Measurements from ENCODE around the gene NELFA. TPM values are rescaled to one million over a fixed set of nuclear protein-coding genes. Genes with fewer than 3 reads are reported as not detected.

Gene NELFA
- total RNA-seq, 1 experiment from 2014 or later = 34.5 TPM

GRCh38 chr4:1975880-1976279, 32.9 kb downstream of the NELFA start:
- DNase-seq (ENCODE audit: low read depth) = no peak
- in situ Hi-C loops (cut with HindIII; ENCODE audit: low pct_unique_long_range_greater_than_20kb, low sequenced_read_pairs) = no loop called here

- DNase-seq (ENCODE audit: low read depth) = no peak
- in situ Hi-C loops (cut with HindIII; ENCODE audit: low pct_unique_long_range_greater_than_20kb, low sequenced_read_pairs) = no loop called here
Observed at GRCh38 chr4:1975391-1975801, 33.4 kb downstream of the NELFA start.

GRCh38 chr4:1974840-1975239, 33.9 kb downstream of the NELFA start:
- DNase-seq (ENCODE audit: low read depth) = no peak
- in situ Hi-C loops (cut with HindIII; ENCODE audit: low pct_unique_long_range_greater_than_20kb, low sequenced_read_pairs) = no loop called here

GRCh38 chr4:1973661-1974060, 35.1 kb downstream of the NELFA start:
- in situ Hi-C loops (cut with HindIII; ENCODE audit: low pct_unique_long_range_greater_than_20kb, low sequenced_read_pairs) = no loop called here
- DNase-seq (ENCODE audit: low read depth) = no peak

- in situ Hi-C loops (cut with HindIII; ENCODE audit: low pct_unique_long_range_greater_than_20kb, low sequenced_read_pairs) = no loop called here
- no peak for DNase-seq (ENCODE audit: low read depth)
Observed at GRCh38 chr4:1973218-1973617, 35.6 kb downstream of the NELFA start.

- in situ Hi-C loops (cut with HindIII; ENCODE audit: low pct_unique_long_range_greater_than_20kb, low sequenced_read_pairs) = no loop called here
- DNase-seq (ENCODE audit: low read depth) = no peak
Observed at GRCh38 chr4:1972414-1972813, 36.4 kb downstream of the NELFA start.

GRCh38 chr4:1971456-1972200, 37.1 kb downstream of the NELFA start:
- in situ Hi-C loops (cut with HindIII; ENCODE audit: low pct_unique_long_range_greater_than_20kb, low sequenced_read_pairs) = no loop called here
- DNase-seq (ENCODE audit: low read depth) = no peak

GRCh38 chr4:1970926-1971325, 37.8 kb downstream of the NELFA start:
- in situ Hi-C loops (cut with HindIII; ENCODE audit: low pct_unique_long_range_greater_than_20kb, low sequenced_read_pairs) = no loop called here
- DNase-seq (ENCODE audit: low read depth) = no peak

GRCh38 chr4:1969928-1970723, 38.6 kb downstream of the NELFA start:
- in situ Hi-C loops (cut with HindIII; ENCODE audit: low pct_unique_long_range_greater_than_20kb, low sequenced_read_pairs) = no loop called here
- no peak for DNase-seq (ENCODE audit: low read depth)

GRCh38 chr4:1968686-1969295, 40.0 kb downstream of the NELFA start:
- DNase-seq (ENCODE audit: low read depth) = no peak
- in situ Hi-C loops (cut with HindIII; ENCODE audit: low pct_unique_long_range_greater_than_20kb, low sequenced_read_pairs) = no loop called here

GRCh38 chr4:1967512-1968149, 41.1 kb downstream of the NELFA start:
- no peak for DNase-seq (ENCODE audit: low read depth)
- in situ Hi-C loops (cut with HindIII; ENCODE audit: low pct_unique_long_range_greater_than_20kb, low sequenced_read_pairs) = no loop called here

GRCh38 chr4:1964971-1965370, 43.8 kb downstream of the NELFA start:
- in situ Hi-C loops (cut with HindIII; ENCODE audit: low pct_unique_long_range_greater_than_20kb, low sequenced_read_pairs) = no loop called here
- no peak for DNase-seq (ENCODE audit: low read depth)

- no peak for DNase-seq (ENCODE audit: low read depth)
- in situ Hi-C loops (cut with HindIII; ENCODE audit: low pct_unique_long_range_greater_than_20kb, low sequenced_read_pairs) = no loop called here
Observed at GRCh38 chr4:1964443-1964842, 44.3 kb downstream of the NELFA start.

GRCh38 chr4:1962980-1963379, 45.8 kb downstream of the NELFA start:
- no peak for DNase-seq (ENCODE audit: low read depth)
- in situ Hi-C loops (cut with HindIII; ENCODE audit: low pct_unique_long_range_greater_than_20kb, low sequenced_read_pairs) = no loop called here

- DNase-seq (ENCODE audit: low read depth) = no peak
- in situ Hi-C loops (cut with HindIII; ENCODE audit: low pct_unique_long_range_greater_than_20kb, low sequenced_read_pairs) = no loop called here
Observed at GRCh38 chr4:1961563-1961962, 47.2 kb downstream of the NELFA start.

- in situ Hi-C loops (cut with HindIII; ENCODE audit: low pct_unique_long_range_greater_than_20kb, low sequenced_read_pairs) = no loop called here
- DNase-seq (ENCODE audit: low read depth) = no peak
Observed at GRCh38 chr4:1961038-1961437, 47.7 kb downstream of the NELFA start.

- in situ Hi-C loops (cut with HindIII; ENCODE audit: low pct_unique_long_range_greater_than_20kb, low sequenced_read_pairs) = no loop called here
- no peak for DNase-seq (ENCODE audit: low read depth)
Observed at GRCh38 chr4:1960170-1960825, 48.5 kb downstream of the NELFA start.

GRCh38 chr4:1959104-1959384, 49.7 kb downstream of the NELFA start:
- in situ Hi-C loops (cut with HindIII; ENCODE audit: low pct_unique_long_range_greater_than_20kb, low sequenced_read_pairs) = no loop called here
- no peak for DNase-seq (ENCODE audit: low read depth)
